Lower leg skin (tissue), 4 donors: Measurements from ENCODE around the gene RRP15. TPM values are rescaled to one million over a fixed set of nuclear protein-coding genes. Genes with fewer than 3 reads are reported as not detected.

Experiments
- DNase-seq, 2 donors: peaks; one replicate each; pipeline ENCODE4 v3.0.0-alpha.2; 2019; ENCODE audit warnings: low spot score in 2 of 2
- H3K4me3 ChIP-seq: fragments of 200-600 bp; sonication (generic); 2 replicates; pipeline ENCODE4 v1.5.1; 2017; ENCODE audit warnings: mild to moderate bottlenecking, low read depth; ENCODE audit not compliant: poor library complexity, severe bottlenecking
- CTCF ChIP-seq, 3 donors: fragments of 450-650 bp; IDR thresholded peaks; one replicate each; pipeline ENCODE4 v1.5.1; 2016; ENCODE audit warnings: antibody characterized with exemption in 3 of 3, mild to moderate bottlenecking in 3 of 3, moderate library complexity in 2 of 3
- POLR2A ChIP-seq, 2 donors: fragments of 450-650 bp; IDR thresholded peaks; one replicate each; pipeline ENCODE4 v1.6.1; 2016 to 2017; ENCODE audit warnings: antibody characterized with exemption in 2 of 2, mild to moderate bottlenecking in 1 of 2, moderate library complexity in 1 of 2
- WGBS, 2 donors: methylation state at CpG; one replicate each; pipeline ENCODE4 v1.1.5; 2018; 5-methylcytosine and 5-hydroxymethylcytosine counted together
- intact Hi-C: fragments of 100-400 bp; cut with DNase I; formaldehyde crosslinking; loops from one replicate; pipeline ENCODE4 v1.15.0; 2023; ENCODE audit warnings: low total_unique reads
- total RNA-seq, 4 donors: library from RNA; depleted of rRNA; stranded (reverse); fragments of >200 nt; gene quantifications; one replicate each; pipeline ENCODE4 v1.1.0, GENCODE V29; 2016

The RRP15 gene
- total RNA-seq, 4 donors from 2014 or later: 1.8 to 7.2 (median 2.6) TPM

- H3K4me3 ChIP-seq: no peak overlapping the region
- TF ChIP-seq POLR2A (IDR thresholded peaks at IDR 0.05): no peak
- intact Hi-C loops: loop anchor here (10.0 kb wide), 1 partner anchor 1467 kb away; no protein-coding TSS in a partner anchor
- WGBS, 2 donors: 8 to 11% methylated on average over 9 of the region's 9 CpGs
- DNase-seq: no peak
Measured at GRCh38 chr1:218347723-218348627, 62.9 kb downstream of the RRP15 start.

GRCh38 chr1:218348628-218349071, 63.6 kb downstream of the RRP15 start:
- DNase-seq: no peak
- H3K4me3 ChIP-seq: no peak overlapping the region
- WGBS, 2 donors: 24 to 27% methylated on average over 3 of the region's 3 CpGs
- TF ChIP-seq POLR2A (IDR thresholded peaks at IDR 0.05): no peak
- TF ChIP-seq CTCF (IDR thresholded peaks at IDR 0.05): no peak
- intact Hi-C loops: loop anchor here (10.0 kb wide), 1 partner anchor 1466 kb away; no protein-coding TSS in a partner anchor

GRCh38 chr1:218349348-218350034, 64.4 kb downstream of the RRP15 start:
- no peak for TF ChIP-seq POLR2A (IDR thresholded peaks at IDR 0.05)
- TF ChIP-seq CTCF (IDR thresholded peaks at IDR 0.05): no peak
- intact Hi-C loops: loop anchor here (10.0 kb wide), 1 partner anchor 1465 kb away; no protein-coding TSS in a partner anchor
- no peak overlapping the region for H3K4me3 ChIP-seq
- 52 to 54% methylated on average over 5 of the region's 5 CpGs for WGBS, 2 donors
- DNase-seq: no peak

- intact Hi-C loops: no loop called here
- WGBS, 2 donors: 49 to 68% methylated on average over 7 of the region's 7 CpGs
- TF ChIP-seq POLR2A (IDR thresholded peaks at IDR 0.05): no peak
- no peak for TF ChIP-seq CTCF (IDR thresholded peaks at IDR 0.05)
- no peak for DNase-seq
- H3K4me3 ChIP-seq: no peak overlapping the region
Measured at GRCh38 chr1:218350035-218350525, 65.0 kb downstream of the RRP15 start.

- TF ChIP-seq CTCF (IDR thresholded peaks at IDR 0.05) (no peak), POLR2A (IDR thresholded peaks at IDR 0.05) (no peak)
- WGBS, 2 donors: 12 to 14% methylated on average over 2 of the region's 2 CpGs
- no peak overlapping the region for H3K4me3 ChIP-seq
- no peak for DNase-seq
- intact Hi-C loops: no loop called here
Measured at GRCh38 chr1:218350801-218351266, 65.7 kb downstream of the RRP15 start.
